GM23248 (cell line): ENCODE data around the gene BCL6. TPM values are rescaled to one million over a fixed set of nuclear protein-coding genes. Genes with fewer than 3 reads are reported as not detected.

Source experiments
- DNase-seq: peaks from one replicate; pipeline ENCODE4 v3.0.0-alpha.2; 2015
- H2AFZ ChIP-seq: fragments of 200-600 bp; sonication (generic); 2 replicates; pipeline ENCODE4 v1.6.1; 2016; ENCODE audit warnings: antibody characterized with exemption
- H3F3A ChIP-seq: fragments of 200-600 bp; sonication (generic); 2 replicates; pipeline ENCODE4 v1.6.1; 2016; ENCODE audit warnings: mild to moderate bottlenecking, antibody characterized with exemption, mixed run types; ENCODE audit not compliant: insufficient read depth
- H3K27ac ChIP-seq: fragments of 200-600 bp; sonication (generic); 2 replicates; pipeline ENCODE4 v1.5.1; 2016; ENCODE audit warnings: mild to moderate bottlenecking
- H3K27me3 ChIP-seq: fragments of 200-600 bp; sonication (generic); replicated peaks from 2 replicates; pipeline ENCODE4 v1.6.1; 2016; ENCODE audit warnings: mild to moderate bottlenecking; ENCODE audit not compliant: insufficient read depth
- H3K36me3 ChIP-seq: fragments of 200-600 bp; sonication (generic); 2 replicates; pipeline ENCODE4 v1.6.1; 2016; ENCODE audit warnings: low read depth, mild to moderate bottlenecking
- H3K4me1 ChIP-seq: fragments of 200-600 bp; sonication (generic); 2 replicates; pipeline ENCODE4 v1.6.1; 2016; ENCODE audit warnings: mild to moderate bottlenecking; ENCODE audit not compliant: insufficient read depth
- H3K4me2 ChIP-seq: fragments of 200-600 bp; sonication (generic); one replicate; pipeline ENCODE4 v1.6.1; 2016; ENCODE audit warnings: mild to moderate bottlenecking; ENCODE audit not compliant: unreplicated experiment
- H3K4me3 ChIP-seq: fragments of 200-600 bp; sonication (generic); 2 replicates; pipeline ENCODE4 v1.5.1; 2016; ENCODE audit warnings: mild to moderate bottlenecking
- H3K79me2 ChIP-seq: fragments of 200-600 bp; sonication (generic); 2 replicates; pipeline ENCODE4 v1.6.1; 2016; ENCODE audit warnings: mild to moderate bottlenecking; ENCODE audit not compliant: insufficient read depth
- H3K9ac ChIP-seq: fragments of 200-600 bp; sonication (generic); 2 replicates; pipeline ENCODE4 v1.6.1; 2016; ENCODE audit warnings: mild to moderate bottlenecking
- H3K9me2 ChIP-seq: fragments of 200-600 bp; sonication (generic); 2 replicates; pipeline ENCODE4 v1.6.1; 2016; ENCODE audit warnings: mixed run types, mild to moderate bottlenecking, moderate library complexity; ENCODE audit not compliant: insufficient read depth
- H3K9me3 ChIP-seq: fragments of 200-600 bp; sonication (generic); one replicate; pipeline ENCODE4 v1.6.1; 2017; ENCODE audit warnings: low read depth
- H4K20me1 ChIP-seq: fragments of 200-600 bp; sonication (generic); 2 replicates; pipeline ENCODE4 v1.6.0; 2016; ENCODE audit not compliant: insufficient read depth
- EZH2 ChIP-seq: fragments of 200-600 bp; sonication (generic); IDR thresholded peaks from 2 replicates; pipeline ENCODE4 v1.6.1; 2018; ENCODE audit warnings: antibody characterized with exemption, mild to moderate bottlenecking; ENCODE audit not compliant: insufficient read depth, poor library complexity, severe bottlenecking
- EZH2phosphoT487 ChIP-seq: fragments of 200-600 bp; sonication (generic); IDR thresholded peaks from 2 replicates; pipeline ENCODE4 v1.6.1; 2018; ENCODE audit warnings: antibody characterized with exemption, moderate library complexity, mild to moderate bottlenecking, low read depth; ENCODE audit not compliant: insufficient read depth
- WGBS, 2 experiments: methylation state at CpG; one replicate each; pipeline ENCODE4 v1.1.6; 2015 to 2017; ENCODE audit warnings: low lambda C conversion rate in 2 of 2, low coverage in 1 of 2; ENCODE audit errors: missing lambda C conversion rate in 2 of 2; 5-methylcytosine and 5-hydroxymethylcytosine counted together
- in situ Hi-C: fragments of 300-500 bp; cut with MboI; formaldehyde crosslinking; loops from 2 replicates; pipeline ENCODE4 v1.15.0; 2020
- polyA plus RNA-seq: library from polyadenylated mRNA; unstranded; fragments of >200 nt; fragmentation: Nextera tagmentation; extraction: Ambion mirVana; gene quantifications from 2 replicates; pipeline ENCODE4 v1.2.1, GENCODE V29; 2016
- total RNA-seq: library from RNA; depleted of rRNA; stranded (reverse); fragments of >200 nt; shearing (Covaris generic); gene quantifications from 2 replicates; pipeline ENCODE4 v1.2.3, GENCODE V29; 2014

The BCL6 gene
- total and polyA plus RNA-seq, 2 experiments from 2014 or later = 8.7 to 32.3 TPM

DNA sequence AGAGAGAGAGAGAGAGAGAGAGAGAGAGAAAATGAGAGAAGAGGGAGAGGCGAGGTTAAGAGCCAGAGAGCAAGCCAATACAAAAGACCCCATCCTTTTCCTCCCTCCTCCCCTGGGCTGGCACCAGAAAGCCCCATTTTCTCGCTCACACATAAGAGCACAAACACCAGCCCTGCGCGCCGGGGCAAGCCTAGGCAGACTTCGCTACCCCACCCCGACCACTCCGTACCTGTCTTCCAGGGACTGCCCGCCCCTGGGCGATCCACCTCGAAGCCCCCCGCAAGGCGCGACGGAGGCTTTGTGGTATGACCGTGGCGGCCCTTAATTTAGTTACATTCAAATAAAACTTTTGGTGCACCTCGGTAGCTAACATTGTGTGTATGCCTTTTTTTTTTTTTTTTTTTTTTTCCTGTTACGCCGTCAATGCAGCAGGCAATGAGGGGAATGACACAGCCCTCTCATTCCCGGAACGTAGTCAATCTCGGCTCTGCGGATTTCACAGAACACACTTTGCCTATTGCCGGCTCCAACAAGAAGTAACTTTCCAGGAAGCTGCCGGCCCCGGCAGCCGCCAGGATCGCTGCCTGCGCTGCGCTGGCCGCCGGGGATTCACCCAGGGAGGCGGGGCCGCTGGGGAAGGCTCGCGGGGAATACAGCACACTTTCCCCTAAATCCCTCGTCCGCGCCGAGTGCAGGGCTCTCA lies 7.7 kb downstream of the BCL6 start:
- DNase-seq = peak; percentile 87
- Histone ChIP-seq H4K20me1 (peaks cover 6% of the 10 kb centered on the region), H3K36me3 (peaks cover 12% of the 10 kb centered on the region), H3K9ac (peak overlapping the region; percentile 94), H3K27me3 (no peaks in the 10 kb centered on the region), H3K27ac (peak overlapping the region; percentile 97), H3K4me2 (peak overlapping the region; percentile 82), H3K4me1 (peaks cover 46% of the 10 kb centered on the region), H2AFZ (peak overlapping the region; percentile 71), H3F3A (peaks cover 29% of the 10 kb centered on the region), H3K79me2 (peaks cover 89% of the 10 kb centered on the region), H3K4me3 (peak overlapping the region; percentile 96), H3K9me2 (no peaks in the 10 kb centered on the region), H3K9me3 (no peaks in the 10 kb centered on the region)
- in situ Hi-C loops = loop anchor here (10.0 to 25.0 kb wide), 3 partner anchors 750 to 1397 kb away; no protein-coding TSS in a partner anchor
- TF ChIP-seq EZH2 (no peak), EZH2phosphoT487 (no peak)
- WGBS, 2 experiments = 3 to 4% methylated on average over 30 to 41 of the region's 41 CpGs

DNA sequence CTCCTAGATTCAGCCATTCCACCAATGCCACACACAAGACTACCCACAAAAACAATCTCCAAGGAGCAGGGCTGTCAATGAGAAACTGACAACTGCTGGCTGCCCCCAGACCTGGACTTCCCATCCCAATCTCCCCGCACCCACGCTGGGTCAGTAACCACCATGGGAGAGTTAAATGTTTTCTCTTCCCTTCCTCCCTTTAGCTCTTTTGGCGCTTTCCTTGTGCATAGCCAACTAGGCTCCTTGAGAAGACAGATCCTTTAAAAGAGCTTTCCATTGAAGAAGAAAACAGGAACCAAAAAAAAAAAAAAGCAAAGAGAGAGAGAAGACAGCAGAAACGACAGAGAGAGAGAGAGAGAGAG lies 8.3 kb downstream of the BCL6 start:
- Histone ChIP-seq H3K9ac (peak overlapping the region; percentile 94), H3K4me3 (peak overlapping the region; percentile 96)
- 63 to 84% methylated on average over 3 to 4 of the region's 4 CpGs for WGBS, 2 experiments

DNA sequence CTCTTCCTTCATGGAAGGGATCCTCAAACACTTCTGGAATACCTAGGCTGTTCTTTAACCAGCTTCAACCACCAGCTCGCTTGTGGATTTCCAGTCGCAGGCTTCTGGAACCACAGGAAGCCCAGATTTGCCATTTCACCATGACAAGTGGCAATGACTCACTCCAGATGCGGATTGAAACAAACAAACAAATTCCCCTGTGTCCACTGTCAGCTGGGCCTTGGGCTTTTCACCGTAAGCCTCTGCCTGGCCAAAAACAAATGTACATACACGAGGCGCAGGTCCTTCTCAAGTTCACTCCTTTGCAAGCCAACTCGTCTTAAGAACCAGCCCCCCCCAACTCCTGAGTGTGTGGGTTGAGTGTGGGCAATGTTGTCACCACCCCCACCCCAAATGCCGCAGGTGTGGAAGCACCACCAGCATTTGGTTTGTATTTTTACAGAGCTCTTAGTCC lies 8.8 kb downstream of the BCL6 start:
- DNase-seq = peak; percentile 82
- in situ Hi-C loops = loop anchor here (10.0 to 25.0 kb wide), 3 partner anchors 751 to 1398 kb away; no protein-coding TSS in a partner anchor
- TF ChIP-seq EZH2phosphoT487 (no peak), EZH2 (no peak)
- Histone ChIP-seq H3K4me1 (peaks cover 41% of the 10 kb centered on the region), H3K79me2 (peaks cover 88% of the 10 kb centered on the region), H2AFZ (no peak overlapping the region), H3K9me3 (no peaks in the 10 kb centered on the region), H4K20me1 (peaks cover 6% of the 10 kb centered on the region), H3K9ac (peak overlapping the region; percentile 94; the same call in 1 of the 2 replicates), H3F3A (peaks cover 19% of the 10 kb centered on the region), H3K36me3 (peaks cover 23% of the 10 kb centered on the region), H3K4me3 (no peak overlapping the region), H3K4me2 (peak overlapping the region; percentile 82), H3K9me2 (no peaks in the 10 kb centered on the region), H3K27me3 (no peaks in the 10 kb centered on the region), H3K27ac (peak overlapping the region; percentile 97; the same call in 1 of the 2 replicates)
- 64 to 66% methylated on average over 8 of the region's 8 CpGs for WGBS, 2 experiments

More for the DNA sequence above, 8.3 kb downstream of the BCL6 start:
- H2AFZ ChIP-seq = no peak overlapping the region
- H3K4me1 ChIP-seq = peaks cover 41% of the 10 kb centered on the region
- H3K4me2 ChIP-seq = peak overlapping the region; percentile 82
- no peaks in the 10 kb centered on the region for H3K9me3 ChIP-seq
- no peak for TF ChIP-seq EZH2phosphoT487
- H3K27me3 ChIP-seq = no peaks in the 10 kb centered on the region
- peak; percentile 23 for DNase-seq
- peaks cover 17% of the 10 kb centered on the region for H3K36me3 ChIP-seq
- peaks cover 89% of the 10 kb centered on the region for H3K79me2 ChIP-seq
- no peaks in the 10 kb centered on the region for H3K9me2 ChIP-seq
- peaks cover 23% of the 10 kb centered on the region for H3F3A ChIP-seq
- in situ Hi-C loops = loop anchor here (10.0 to 25.0 kb wide), 3 partner anchors 750 to 1398 kb away; no protein-coding TSS in a partner anchor
- peaks cover 6% of the 10 kb centered on the region for H4K20me1 ChIP-seq
- H3K27ac ChIP-seq = peak overlapping the region; percentile 97; the same call in 1 of the 2 replicates

DNA sequence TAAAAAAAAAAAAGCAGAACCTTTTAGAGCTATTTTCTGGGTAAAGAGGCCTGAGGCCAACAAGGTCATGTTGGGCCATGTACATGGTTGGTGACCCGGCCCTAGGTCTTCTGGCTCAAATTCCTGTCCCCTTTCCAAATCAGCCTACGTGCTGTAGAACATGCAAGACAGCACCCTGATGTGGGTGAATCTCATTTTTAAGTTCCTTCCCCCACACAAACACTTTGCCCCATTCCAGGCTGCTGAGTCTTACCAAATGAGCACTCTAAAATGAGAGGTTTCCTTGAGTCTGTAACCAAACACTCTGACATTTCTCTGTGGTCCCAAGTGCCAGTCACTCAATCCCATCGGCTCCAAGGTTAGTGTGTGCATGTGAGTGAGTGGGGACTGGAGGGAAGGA lies 9.4 kb downstream of the BCL6 start:
- Histone ChIP-seq H3K9ac (no peak overlapping the region), H3K27me3 (no peaks in the 10 kb centered on the region), H4K20me1 (peaks cover 6% of the 10 kb centered on the region), H3K9me2 (no peaks in the 10 kb centered on the region), H2AFZ (no peak overlapping the region), H3K4me2 (peak overlapping the region; percentile 82), H3F3A (peaks cover 15% of the 10 kb centered on the region), H3K9me3 (no peaks in the 10 kb centered on the region), H3K36me3 (peaks cover 29% of the 10 kb centered on the region), H3K79me2 (peaks cover 87% of the 10 kb centered on the region), H3K4me1 (peaks cover 41% of the 10 kb centered on the region), H3K27ac (peak overlapping the region; percentile 97), H3K4me3 (no peak overlapping the region)
- TF ChIP-seq EZH2phosphoT487 = no peak
- TF ChIP-seq EZH2 = no peak
- DNase-seq = peak; percentile 32
- 81 to 82% methylated on average over 3 of the region's 3 CpGs for WGBS, 2 experiments
- in situ Hi-C loops = loop anchor here (10.0 to 25.0 kb wide), 3 partner anchors 751 to 1399 kb away; no protein-coding TSS in a partner anchor
